Measurements from ENCODE around the gene C10orf120. TPM values are rescaled to one million over a fixed set of nuclear protein-coding genes. Genes with fewer than 3 reads are reported as not detected.

C10orf120 gene
- total RNA-seq, 4 donors from 2014 or later, result not detected

DNA sequence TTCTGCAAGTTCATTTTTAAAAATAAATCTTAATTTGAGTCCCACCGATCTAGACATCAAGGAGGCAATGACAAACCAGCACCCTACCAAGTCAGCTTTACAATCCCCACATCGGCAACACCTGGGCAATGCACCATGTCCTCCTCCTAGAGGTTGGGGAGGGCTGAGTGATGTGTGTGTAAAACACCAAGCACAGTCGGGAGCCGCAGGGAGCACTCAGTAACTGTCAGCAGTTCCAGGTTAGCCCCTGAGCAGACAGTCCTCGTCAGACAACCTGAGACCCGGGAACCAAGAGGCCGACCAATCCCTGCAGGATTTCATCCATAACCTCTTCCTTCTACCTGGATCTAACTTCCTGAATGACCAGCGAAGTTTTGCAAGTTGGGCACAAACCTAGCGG, 15.9 kb upstream of the C10orf120 start:
- Histone ChIP-seq H3K9me3 (no peaks in the 10 kb centered on the region), H3K4me3 (no peak overlapping the region), H3K27me3 (peaks cover 57% of the 10 kb centered on the region), H3K27ac (no peak overlapping the region), H3K4me1 (peaks cover 9% of the 10 kb centered on the region), H3K36me3 (no peaks in the 10 kb centered on the region)
- no peak for TF ChIP-seq EP300 (IDR thresholded peaks at IDR 0.05)
- TF ChIP-seq POLR2A (IDR thresholded peaks at IDR 0.05), result no peak
- no peak for TF ChIP-seq CTCF (IDR thresholded peaks at IDR 0.05)
- no peak for TF ChIP-seq POLR2AphosphoS5 (IDR thresholded peaks at IDR 0.05)
- DNase-seq (ENCODE audit: low spot score in 2 of 2), result no peak
- 82% methylated on average over 9 of the region's 9 CpGs for WGBS

GRCh38 chr10:122713091-122713885, 13.6 kb upstream of the C10orf120 start:
- Histone ChIP-seq H3K9me3 (no peaks in the 10 kb centered on the region), H3K4me1 (peaks cover 10% of the 10 kb centered on the region), H3K36me3 (no peaks in the 10 kb centered on the region), H3K27ac (no peak overlapping the region), H3K4me3 (no peak overlapping the region), H3K27me3 (peaks cover 51% of the 10 kb centered on the region)
- no peak for DNase-seq (ENCODE audit: low spot score in 2 of 2)
- no peak for TF ChIP-seq POLR2A (IDR thresholded peaks at IDR 0.05)
- TF ChIP-seq POLR2AphosphoS5 (IDR thresholded peaks at IDR 0.05), result no peak
- no peak for TF ChIP-seq CTCF (IDR thresholded peaks at IDR 0.05)
- TF ChIP-seq EP300 (IDR thresholded peaks at IDR 0.05), result no peak
- WGBS, result 67% methylated on average over 7 of the region's 7 CpGs

DNA sequence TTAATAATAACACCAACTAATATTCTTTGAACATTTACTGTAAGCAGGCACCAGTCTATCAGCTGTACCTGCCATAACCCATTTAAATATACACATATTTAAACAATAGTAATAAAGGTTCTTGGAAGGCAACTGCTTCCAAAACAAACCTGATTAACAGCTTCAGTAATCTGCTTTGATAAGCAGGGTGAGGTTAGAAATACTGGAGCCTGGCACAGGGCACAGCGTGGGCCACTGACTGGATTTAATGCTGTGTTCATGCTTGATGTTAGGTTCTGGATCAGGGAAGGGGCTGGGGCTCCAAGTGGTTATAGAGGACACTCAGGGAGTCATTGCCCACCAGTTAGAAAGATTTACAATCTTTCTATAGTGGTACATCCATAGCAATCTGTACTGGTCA, 10.9 kb upstream of the C10orf120 start:
- H3K27ac ChIP-seq, result no peak overlapping the region
- no peaks in the 10 kb centered on the region for H3K36me3 ChIP-seq
- 47% methylated on average over 1 of the region's 1 CpG for WGBS
- peaks cover 40% of the 10 kb centered on the region for H3K27me3 ChIP-seq
- H3K4me3 ChIP-seq, result no peak overlapping the region
- TF ChIP-seq EP300 (IDR thresholded peaks at IDR 0.05) (no peak), CTCF (IDR thresholded peaks at IDR 0.05) (no peak), POLR2AphosphoS5 (IDR thresholded peaks at IDR 0.05) (no peak), POLR2A (IDR thresholded peaks at IDR 0.05) (no peak)
- DNase-seq (ENCODE audit: low spot score in 2 of 2), result no peak
- H3K4me1 ChIP-seq, result peaks cover 10% of the 10 kb centered on the region
- no peaks in the 10 kb centered on the region for H3K9me3 ChIP-seq

- Histone ChIP-seq H3K27ac (no peak overlapping the region), H3K9me3 (no peaks in the 10 kb centered on the region), H3K36me3 (no peaks in the 10 kb centered on the region), H3K4me1 (peaks cover 10% of the 10 kb centered on the region), H3K4me3 (no peak overlapping the region), H3K27me3 (peaks cover 34% of the 10 kb centered on the region)
- no peak for DNase-seq (ENCODE audit: low spot score in 2 of 2)
- TF ChIP-seq POLR2AphosphoS5 (IDR thresholded peaks at IDR 0.05) (no peak), EP300 (IDR thresholded peaks at IDR 0.05) (no peak), POLR2A (IDR thresholded peaks at IDR 0.05) (no peak), CTCF (IDR thresholded peaks at IDR 0.05) (no peak)
- WGBS, result 68% methylated on average over 4 of the region's 4 CpGs
Observed at GRCh38 chr10:122709971-122710370, 10.3 kb upstream of the C10orf120 start.

GRCh38 chr10:122707535-122707934, 7.9 kb upstream of the C10orf120 start:
- 59% methylated on average over 9 of the region's 9 CpGs for WGBS
- Histone ChIP-seq H3K27me3 (peaks cover 20% of the 10 kb centered on the region), H3K4me3 (no peak overlapping the region), H3K36me3 (no peaks in the 10 kb centered on the region), H3K27ac (no peak overlapping the region), H3K9me3 (no peaks in the 10 kb centered on the region), H3K4me1 (peaks cover 10% of the 10 kb centered on the region)
- no peak for DNase-seq (ENCODE audit: low spot score in 2 of 2)
- TF ChIP-seq POLR2AphosphoS5 (IDR thresholded peaks at IDR 0.05) (no peak), EP300 (IDR thresholded peaks at IDR 0.05) (no peak), CTCF (IDR thresholded peaks at IDR 0.05) (no peak), POLR2A (IDR thresholded peaks at IDR 0.05) (no peak)

Data from suprapubic skin (tissue), 4 donors.